Body of pancreas (tissue), 4 donors: Measurements from ENCODE around the gene PDE10A.

ENCODE experiments used
- CTCF ChIP-seq, 7 experiments: fragments of 450-650 bp in 4 of 7; fragments of 200-600 bp in 3 of 7; sonication (generic) in 3 of 7; IDR thresholded peaks; one replicate each; pipeline ENCODE4 v1.5.1; 2016 to 2019; ENCODE audit warnings: antibody characterized with exemption in 7 of 7
- POLR2A ChIP-seq, 3 donors: fragments of 450-650 bp; IDR thresholded peaks; one replicate each; pipeline ENCODE4 v1.6.1; 2016; ENCODE audit warnings: antibody characterized with exemption in 3 of 3, mild to moderate bottlenecking in 2 of 3

GRCh38 chr6:165321555-165322145 lies 341.4 kb downstream of the PDE10A start:
- TF ChIP-seq CTCF (IDR thresholded peaks at IDR 0.05), result no peak
- TF ChIP-seq POLR2A (IDR thresholded peaks at IDR 0.05), result no peak
